SU-DHL-6 (cell line): Measurements from ENCODE around the gene SCAPER.
"Not testable (repeated sequence)": the region's sequence is repeated elsewhere in the genome, so short reads cannot be mapped to it uniquely, and the experiment has no call there.

ENCODE experiments used
- EZH2phosphoT487 ChIP-seq: fragments of 200-600 bp; sonication (generic), shearing (Covaris generic); conservative IDR thresholded peaks from 2 replicates; pipeline ENCODE4 v1.6.1; 2018; ENCODE audit warnings: mild to moderate bottlenecking, antibody characterized with exemption, low read length, moderate library complexity, mixed read lengths
- TF ChIP-seq, protein P1 (sequence below): fragments of 200-600 bp; sonication (generic); IDR thresholded peaks from one replicate; pipeline ENCODE4 v1.5.1; 2017; ENCODE audit warnings: antibody characterized with exemption, mild to moderate bottlenecking, low read length, moderate library complexity; ENCODE audit not compliant: insufficient read depth, poor library complexity, severe bottlenecking

DNA sequence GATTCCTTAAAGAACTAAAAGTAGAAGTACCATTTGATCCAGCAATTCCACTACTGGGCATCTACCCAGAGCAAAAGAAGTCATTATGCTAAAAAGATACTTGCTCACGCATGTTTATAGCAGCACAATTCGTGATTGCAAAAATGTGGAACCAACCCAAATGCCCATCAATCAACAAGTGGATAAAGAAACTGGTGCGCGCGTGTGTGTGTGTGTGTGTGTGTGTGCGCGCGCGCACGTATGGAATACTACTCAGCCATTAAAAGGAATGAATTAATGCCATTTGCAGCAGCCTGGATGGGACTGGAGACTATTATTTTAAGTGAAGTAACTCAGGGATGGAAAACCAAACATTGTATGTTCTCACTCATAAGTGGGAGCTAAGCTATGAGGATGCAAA is 394.5 kb downstream of the SCAPER start:
- TF ChIP-seq, protein P1, sequence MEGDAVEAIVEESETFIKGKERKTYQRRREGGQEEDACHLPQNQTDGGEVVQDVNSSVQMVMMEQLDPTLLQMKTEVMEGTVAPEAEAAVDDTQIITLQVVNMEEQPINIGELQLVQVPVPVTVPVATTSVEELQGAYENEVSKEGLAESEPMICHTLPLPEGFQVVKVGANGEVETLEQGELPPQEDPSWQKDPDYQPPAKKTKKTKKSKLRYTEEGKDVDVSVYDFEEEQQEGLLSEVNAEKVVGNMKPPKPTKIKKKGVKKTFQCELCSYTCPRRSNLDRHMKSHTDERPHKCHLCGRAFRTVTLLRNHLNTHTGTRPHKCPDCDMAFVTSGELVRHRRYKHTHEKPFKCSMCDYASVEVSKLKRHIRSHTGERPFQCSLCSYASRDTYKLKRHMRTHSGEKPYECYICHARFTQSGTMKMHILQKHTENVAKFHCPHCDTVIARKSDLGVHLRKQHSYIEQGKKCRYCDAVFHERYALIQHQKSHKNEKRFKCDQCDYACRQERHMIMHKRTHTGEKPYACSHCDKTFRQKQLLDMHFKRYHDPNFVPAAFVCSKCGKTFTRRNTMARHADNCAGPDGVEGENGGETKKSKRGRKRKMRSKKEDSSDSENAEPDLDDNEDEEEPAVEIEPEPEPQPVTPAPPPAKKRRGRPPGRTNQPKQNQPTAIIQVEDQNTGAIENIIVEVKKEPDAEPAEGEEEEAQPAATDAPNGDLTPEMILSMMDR, result not testable (repeated sequence)
- not testable (repeated sequence) for TF ChIP-seq EZH2phosphoT487
